Naive thymus-derived CD4-positive, alpha-beta T cell (primary cell): Measurements from ENCODE around the gene RFC3. TPM values are rescaled to one million over a fixed set of nuclear protein-coding genes. Genes with fewer than 3 reads are reported as not detected.

Source experiments
- ATAC-seq: fragments of 150-1000 bp; cut with Tn5 transposase; 2 replicates; pipeline ENCODE4 v1.10.0; 2021; ENCODE audit warnings: mild to moderate bottlenecking, moderate library complexity
- CTCF ChIA-PET: fragments of 350-600 bp; sonication (Branson Sonifier 250); formaldehyde crosslinking; loops from one replicate; lab custom pipeline; 2021; ENCODE audit warnings: antibody characterized with exemption; lab: Charles Lee
- POLR2A ChIA-PET: fragments of 350-600 bp; sonication (Branson Sonifier 250); formaldehyde crosslinking; loops from one replicate; lab custom pipeline; 2021; ENCODE audit warnings: antibody characterized with exemption, inconsistent platforms; lab: Charles Lee
- DNase-seq, 9 donors: peaks; one replicate each; pipeline versions ENCODE4 v3.0.0 to v3.0.0-alpha.2; 2020 to 2022; ENCODE audit warnings: mixed read lengths in 1 of 9
- H3K27ac ChIP-seq: one replicate; pipeline ENCODE4 v1.7.0; 2013; ENCODE audit warnings: mild to moderate bottlenecking, low read depth, low read length, moderate library complexity
- H3K27me3 ChIP-seq, 2 donors: one replicate each; pipeline ENCODE4 v1.7.0; 2013; ENCODE audit warnings: low read length in 2 of 2, mild to moderate bottlenecking in 2 of 2, moderate library complexity in 2 of 2; ENCODE audit not compliant: control insufficient read depth in 2 of 2, insufficient read depth in 2 of 2
- H3K36me3 ChIP-seq, 3 experiments: 1 replicate in 2 of 3; 2 replicates in 1 of 3; pipeline ENCODE4 v1.7.0; 2013; ENCODE audit warnings: low read length in 3 of 3, mild to moderate bottlenecking in 3 of 3, moderate library complexity in 1 of 3; ENCODE audit not compliant: insufficient read depth in 3 of 3, control insufficient read depth in 2 of 3
- H3K4me1 ChIP-seq, 2 donors: one replicate each; pipeline ENCODE4 v1.7.0; 2013; ENCODE audit warnings: low read length in 2 of 2, mild to moderate bottlenecking in 2 of 2, moderate library complexity in 1 of 2; ENCODE audit not compliant: control insufficient read depth in 2 of 2, insufficient read depth in 2 of 2
- H3K4me3 ChIP-seq: 2 replicates; pipeline ENCODE4 v1.7.0; 2013; ENCODE audit warnings: mild to moderate bottlenecking, low read length
- H3K9me3 ChIP-seq, 3 experiments: 1 replicate in 2 of 3; 2 replicates in 1 of 3; pipeline ENCODE4 v1.7.0; 2013; ENCODE audit warnings: low read length in 3 of 3; ENCODE audit not compliant: control insufficient read depth in 2 of 3
- H3K27ac Mint-ChIP-seq, 9 donors: one replicate each; pipeline ENCODE4 v1.8.0; 2020 to 2022; ENCODE audit warnings: mixed read lengths in 9 of 9, mild to moderate bottlenecking in 8 of 9, moderate library complexity in 5 of 9, inconsistent platforms in 2 of 9
- H3K27me3 Mint-ChIP-seq, 5 donors: one replicate each; pipeline ENCODE4 v1.8.0; 2021 to 2022; ENCODE audit warnings: mixed read lengths in 5 of 5, mild to moderate bottlenecking in 1 of 5
- H3K36me3 Mint-ChIP-seq, 5 donors: one replicate each; pipeline ENCODE4 v1.8.0; 2020 to 2022; ENCODE audit warnings: mixed read lengths in 5 of 5, mild to moderate bottlenecking in 3 of 5, inconsistent platforms in 1 of 5
- H3K4me1 Mint-ChIP-seq, 7 donors: one replicate each; pipeline ENCODE4 v1.8.0; 2020 to 2022; ENCODE audit warnings: mixed read lengths in 7 of 7, mild to moderate bottlenecking in 3 of 7, inconsistent platforms in 1 of 7
- H3K4me3 Mint-ChIP-seq, 10 donors: one replicate each; pipeline ENCODE4 v1.8.0; 2020 to 2022; ENCODE audit warnings: mild to moderate bottlenecking in 10 of 10, mixed read lengths in 10 of 10, moderate library complexity in 6 of 10, inconsistent platforms in 2 of 10
- H3K9me3 Mint-ChIP-seq, 11 donors: one replicate each; pipeline ENCODE4 v1.8.0; 2020 to 2022; ENCODE audit warnings: mixed read lengths in 11 of 11, mild to moderate bottlenecking in 4 of 11, inconsistent platforms in 1 of 11, moderate library complexity in 1 of 11
- intact Hi-C, 2 donors: fragments of 100-400 bp; cut with micrococcal nuclease; formaldehyde crosslinking; loops; one replicate each; pipeline ENCODE4 v1.15.1; 2023
- polyA plus RNA-seq, 2 donors: library from polyadenylated mRNA; unstranded; fragments of 300-500 nt; fragmentation: Illumina TruSeq; gene quantifications; one replicate each; pipeline ENCODE4 v1.2.3, GENCODE V29; 2021
- total RNA-seq, 6 experiments: library from RNA in 5 of 6; stranded (reverse) in 5 of 6; gene quantifications; 1 replicate in 5 of 6; 2 replicates in 1 of 6; pipeline ENCODE4 v1.2.3 and lab custom pipeline; 2021 to 2026

RFC3 gene, protein sequence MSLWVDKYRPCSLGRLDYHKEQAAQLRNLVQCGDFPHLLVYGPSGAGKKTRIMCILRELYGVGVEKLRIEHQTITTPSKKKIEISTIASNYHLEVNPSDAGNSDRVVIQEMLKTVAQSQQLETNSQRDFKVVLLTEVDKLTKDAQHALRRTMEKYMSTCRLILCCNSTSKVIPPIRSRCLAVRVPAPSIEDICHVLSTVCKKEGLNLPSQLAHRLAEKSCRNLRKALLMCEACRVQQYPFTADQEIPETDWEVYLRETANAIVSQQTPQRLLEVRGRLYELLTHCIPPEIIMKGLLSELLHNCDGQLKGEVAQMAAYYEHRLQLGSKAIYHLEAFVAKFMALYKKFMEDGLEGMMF
- total RNA-seq = 10 to 100 TPM in 1 of 5 experiments, 1 to 10 TPM in 4; 4.5 to 29.9 (median 7.1) TPM
- polyA plus RNA-seq = 1 to 10 TPM; 5.4 to 5.6 TPM
- 8.3 reads per million, percentile 32 among the genes with 10 or more reads in this experiment for total RNA-seq (lab: John Stamatoyannopoulos, UW)

DNA sequence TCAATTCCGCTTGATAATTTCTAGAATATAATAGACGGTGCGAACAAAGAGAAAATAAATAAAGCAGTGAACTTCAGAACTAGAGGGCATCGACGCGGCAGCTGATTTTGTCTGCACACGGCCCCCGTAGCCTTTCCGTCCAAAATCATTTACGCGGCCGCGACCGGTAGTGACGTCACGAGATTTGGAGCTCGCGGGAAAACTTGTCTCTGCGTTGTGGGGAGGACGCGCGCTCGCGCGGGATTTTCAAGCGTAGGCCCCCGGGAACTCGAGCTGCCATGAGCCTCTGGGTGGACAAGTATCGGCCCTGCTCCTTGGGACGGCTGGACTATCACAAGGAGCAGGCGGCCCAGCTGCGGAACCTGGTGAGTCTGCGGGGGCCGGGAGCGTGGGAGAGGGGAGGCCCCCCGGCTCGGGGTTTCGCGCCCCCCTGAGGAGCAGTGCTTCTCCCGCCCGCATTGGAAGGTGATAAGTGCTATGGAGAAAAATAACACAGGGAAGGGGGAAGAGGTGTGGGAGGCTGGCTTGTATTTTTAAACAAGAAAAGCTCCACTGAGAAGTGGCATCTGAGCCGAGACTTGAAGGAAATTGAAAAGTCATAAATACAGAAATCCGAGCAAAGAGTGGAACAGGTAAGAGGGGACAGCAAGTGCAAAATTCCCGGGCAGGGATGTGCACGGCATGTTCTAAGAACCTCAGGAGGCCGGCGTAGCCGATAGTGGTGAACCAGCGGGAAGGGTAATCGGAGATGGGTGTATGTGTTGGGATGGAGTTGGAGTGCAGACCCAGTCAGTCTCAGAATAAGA lies at the start of gene RFC3:
Gene RFC3, plus strand, starts transcription at position 249 of the 806 bp plus-strand sequence. Its CDS starts 30 bp downstream, at position 279.
- Mint-ChIP-seq H3K4me1 (peaks cover 14 to 44% (median 25%) of the 10 kb centered on the region in 7 donors), H3K27me3 (peaks cover 0 to 7% (median 0%) of the 10 kb centered on the region in 5 donors), H3K4me3 (peak within 1 kb of the TSS; percentile 86 to 100 (median 96)), H3K9me3 (peaks cover 0 to 3% (median 0%) of the 10 kb centered on the region in 11 donors), H3K27ac (peak within 1 kb of the TSS; percentile 89 to 98 (median 95)), H3K36me3 (peaks cover 0 to 18% (median 8%) of the 10 kb centered on the region in 5 donors)
- POLR2A ChIA-PET = interaction anchor here (1.1 to 1.2 kb wide), 3 partner anchors 15 to 275 kb away, joined by 3 to 6 read pairs (median 3); no protein-coding TSS in a partner anchor
- Histone ChIP-seq H3K4me3 (peak within 1 kb of the TSS; percentile 84), H3K27ac (peak within 1 kb of the TSS; percentile 70), H3K9me3 (no peaks in the 10 kb centered on the region), H3K36me3 (peaks cover 0 to 7% (median 0%) of the 10 kb centered on the region in 3 experiments), H3K4me1 (peaks cover 0 to 8% of the 10 kb centered on the region in 2 donors), H3K27me3 (no peaks in the 10 kb centered on the region)
- ATAC-seq (peak; percentile 95), DNase-seq (peak; percentile 78 to 89 (median 87))
- CTCF ChIA-PET = interaction anchor here (0.6 to 0.8 kb wide), 3 partner anchors 11 to 1865 kb away, joined by 3 to 4 read pairs (median 3); no protein-coding TSS in a partner anchor
- intact Hi-C loops = loop anchor here (1.0 to 10.0 kb wide), 18 partner anchors 31 to 1503 kb away; partner anchors contain the start of genes BRCA2 (in 2 of the 2), N4BP2L2 (in 2 of the 2), NBEA (in 2 of the 2) and PDS5B (in 2 of the 2)

DNA sequence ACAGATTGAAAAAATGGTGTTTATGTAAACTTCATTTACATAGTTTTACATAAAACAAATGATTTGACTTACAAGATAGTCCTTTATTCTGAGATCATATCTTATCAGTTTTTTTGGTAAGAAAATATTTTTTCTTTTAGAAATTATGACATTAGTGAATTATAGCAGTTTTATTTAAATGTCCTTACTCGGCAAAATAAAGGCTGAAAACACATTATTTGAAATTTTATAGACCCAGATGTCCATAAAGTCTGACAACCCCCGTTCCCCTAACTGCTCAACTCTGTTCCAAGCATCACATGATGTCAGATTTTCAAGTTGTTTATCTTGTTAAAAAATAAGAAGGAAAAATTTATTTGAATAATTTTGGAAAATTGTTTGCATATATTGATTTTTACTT lies 46.7 kb upstream of the RFC3 start:
- H3K27ac Mint-ChIP-seq = no peak overlapping the region
- ATAC-seq (no peak), DNase-seq (no peak)
- H3K4me3 ChIP-seq = no peak overlapping the region
- H3K36me3 ChIP-seq = no peaks in the 10 kb centered on the region
- no peak overlapping the region for H3K27ac ChIP-seq
- POLR2A ChIA-PET = no interaction called here
- peaks cover 4 to 13% (median 6%) of the 10 kb centered on the region in 5 donors for H3K27me3 Mint-ChIP-seq
- no peaks in the 10 kb centered on the region for H3K36me3 Mint-ChIP-seq
- peaks cover 0 to 7% (median 4%) of the 10 kb centered on the region in 7 donors for H3K4me1 Mint-ChIP-seq
- no peaks in the 10 kb centered on the region for H3K9me3 ChIP-seq
- no peak overlapping the region for H3K4me3 Mint-ChIP-seq
- intact Hi-C loops = no loop called here
- no peaks in the 10 kb centered on the region for H3K4me1 ChIP-seq
- H3K9me3 Mint-ChIP-seq = peaks cover 0 to 5% (median 0%) of the 10 kb centered on the region in 11 donors
- no peaks in the 10 kb centered on the region for H3K27me3 ChIP-seq
- CTCF ChIA-PET = no interaction called here

DNA sequence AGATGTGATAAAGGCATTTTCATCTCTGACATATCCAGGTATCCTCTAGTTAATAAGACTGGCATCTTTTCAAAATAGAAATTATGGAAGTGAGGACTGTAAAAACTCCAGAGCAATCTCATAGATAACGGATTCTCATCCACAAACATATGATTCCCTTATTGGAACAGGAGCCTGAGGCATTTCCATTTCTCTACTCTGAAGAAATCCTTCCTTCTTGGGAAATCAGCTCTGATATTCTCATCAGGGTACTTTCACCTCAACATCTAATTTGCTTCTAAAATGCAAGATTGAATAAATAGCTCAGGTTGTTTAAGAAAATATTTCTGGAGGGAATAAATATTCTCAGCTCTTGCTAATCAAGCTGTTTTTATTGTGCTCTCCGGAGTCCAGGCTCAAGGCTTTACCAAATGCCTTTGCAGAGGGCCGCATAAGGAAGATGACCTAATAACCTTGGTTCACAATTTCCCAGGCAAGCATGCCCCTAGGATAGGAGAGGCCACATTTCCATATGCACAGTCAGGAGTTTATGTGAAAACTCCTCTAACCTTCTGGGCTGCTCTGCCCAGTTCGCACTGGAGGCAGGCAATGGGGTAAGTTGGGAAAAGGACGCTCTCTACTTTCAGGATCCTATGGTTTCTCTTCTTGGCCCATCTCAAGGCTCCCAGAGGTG lies 44.0 kb upstream of the RFC3 start:
- Histone ChIP-seq H3K36me3 (no peaks in the 10 kb centered on the region), H3K9me3 (no peaks in the 10 kb centered on the region), H3K4me3 (no peak overlapping the region), H3K27ac (no peak overlapping the region), H3K27me3 (no peaks in the 10 kb centered on the region), H3K4me1 (no peaks in the 10 kb centered on the region)
- DNase-seq (no peak), ATAC-seq (no peak)
- Mint-ChIP-seq H3K4me1 (peaks cover 0 to 10% (median 4%) of the 10 kb centered on the region in 7 donors), H3K27ac (no peak overlapping the region), H3K9me3 (no peaks in the 10 kb centered on the region), H3K4me3 (no peak overlapping the region), H3K36me3 (no peaks in the 10 kb centered on the region), H3K27me3 (peaks cover 0 to 10% (median 4%) of the 10 kb centered on the region in 5 donors)
- CTCF ChIA-PET = no interaction called here
- POLR2A ChIA-PET = no interaction called here
- intact Hi-C loops = no loop called here

- Mint-ChIP-seq H3K36me3 (peaks cover 0 to 3% (median 1%) of the 10 kb centered on the region in 5 donors), H3K4me1 (peaks cover 0 to 10% (median 4%) of the 10 kb centered on the region in 7 donors), H3K9me3 (peaks cover 0 to 2% (median 0%) of the 10 kb centered on the region in 11 donors), H3K4me3 (no peak overlapping the region), H3K27ac (peak overlapping the region in 2 of 9 donors; percentile 11 to 40), H3K27me3 (peaks cover 4 to 15% (median 10%) of the 10 kb centered on the region in 5 donors)
- Histone ChIP-seq H3K9me3 (no peaks in the 10 kb centered on the region), H3K27me3 (no peaks in the 10 kb centered on the region), H3K4me1 (no peaks in the 10 kb centered on the region), H3K27ac (no peak overlapping the region), H3K4me3 (no peak overlapping the region), H3K36me3 (no peaks in the 10 kb centered on the region)
- ATAC-seq = no peak
- POLR2A ChIA-PET = no interaction called here
- intact Hi-C loops = no loop called here
- DNase-seq = no peak
- CTCF ChIA-PET = interaction anchor here (0.6 kb wide), 1 partner anchor 596 kb away, joined by 4 read pairs; no protein-coding TSS in a partner anchor
These were observed 42.4 kb upstream of the RFC3 start for GRCh38 chr13:33775339-33776108.

- CTCF ChIA-PET = no interaction called here
- Mint-ChIP-seq H3K27me3 (peaks cover 4 to 14% (median 14%) of the 10 kb centered on the region in 5 donors), H3K4me3 (peak overlapping the region in 5 of 10 donors; percentile 9 to 54 (median 37)), H3K36me3 (peaks cover 0 to 5% (median 3%) of the 10 kb centered on the region in 5 donors), H3K27ac (peak overlapping the region in 3 of 9 donors; percentile 4 to 40 (median 14)), H3K9me3 (peaks cover 0 to 5% (median 0%) of the 10 kb centered on the region in 11 donors), H3K4me1 (peaks cover 0 to 10% (median 4%) of the 10 kb centered on the region in 7 donors)
- H3K9me3 ChIP-seq = no peaks in the 10 kb centered on the region
- no peaks in the 10 kb centered on the region for H3K36me3 ChIP-seq
- H3K27me3 ChIP-seq = no peaks in the 10 kb centered on the region
- POLR2A ChIA-PET = no interaction called here
- H3K4me3 ChIP-seq = no peak overlapping the region
- ATAC-seq (no peak), DNase-seq (no peak)
- H3K4me1 ChIP-seq = no peaks in the 10 kb centered on the region
- no peak overlapping the region for H3K27ac ChIP-seq
- intact Hi-C loops = no loop called here
These were observed 41.6 kb upstream of the RFC3 start for GRCh38 chr13:33776239-33776881.
